ENCODE results near the gene MAML3.

Gene MAML3

GRCh38 chr4:139853309-139853708 is 300.7 kb downstream of the MAML3 start:
- no peak for DNase-seq

- DNase-seq: no peak
Measured at GRCh38 chr4:139852612-139853269, 301.2 kb downstream of the MAML3 start.

- DNase-seq: no peak
Measured at GRCh38 chr4:139851639-139852038, 302.3 kb downstream of the MAML3 start.

GRCh38 chr4:139851133-139851532 is 302.9 kb downstream of the MAML3 start:
- DNase-seq: no peak

- DNase-seq: no peak
Measured at GRCh38 chr4:139849219-139849618, 304.8 kb downstream of the MAML3 start.

GRCh38 chr4:139848028-139848427 is 306.0 kb downstream of the MAML3 start:
- no peak for DNase-seq

- no peak for DNase-seq
Measured at GRCh38 chr4:139847602-139848001, 306.4 kb downstream of the MAML3 start.

GRCh38 chr4:139846766-139847165 is 307.2 kb downstream of the MAML3 start:
- DNase-seq: no peak

GRCh38 chr4:139845453-139846093 is 308.4 kb downstream of the MAML3 start:
- DNase-seq: no peak

- DNase-seq: no peak
Measured at GRCh38 chr4:139844459-139845036, 309.4 kb downstream of the MAML3 start.

- DNase-seq: no peak
Measured at GRCh38 chr4:139844057-139844456, 309.9 kb downstream of the MAML3 start.

GRCh38 chr4:139843641-139844040 is 310.3 kb downstream of the MAML3 start:
- DNase-seq: no peak

- DNase-seq: no peak
Measured at GRCh38 chr4:139841464-139842195, 312.4 kb downstream of the MAML3 start.

- no peak for DNase-seq
Measured at GRCh38 chr4:139840773-139841172, 313.2 kb downstream of the MAML3 start.

- no peak for DNase-seq
Measured at GRCh38 chr4:139839403-139840031, 314.5 kb downstream of the MAML3 start.

- DNase-seq: no peak
Measured at GRCh38 chr4:139838811-139839210, 315.2 kb downstream of the MAML3 start.

- no peak for DNase-seq
Measured at GRCh38 chr4:139834981-139835391, 319.0 kb downstream of the MAML3 start.

- no peak for DNase-seq
Measured at GRCh38 chr4:139834226-139834662, 319.7 kb downstream of the MAML3 start.

GRCh38 chr4:139833151-139833910 is 320.7 kb downstream of the MAML3 start:
- no peak for DNase-seq

GRCh38 chr4:139828966-139829664 is 324.9 kb downstream of the MAML3 start:
- no peak for DNase-seq

- DNase-seq: no peak
Measured at GRCh38 chr4:139826426-139826825, 327.6 kb downstream of the MAML3 start.
